ENCODE results near the gene OR14C36. TPM values are rescaled to one million over a fixed set of nuclear protein-coding genes. Genes with fewer than 3 reads are reported as not detected.

Gene OR14C36
- total RNA-seq, 2 experiments from 2014 or later: not detected

Other genes starting within 250 kb of the OR14C36 start
- gene OR2M5, start 203.6 kb upstream of the OR14C36 start, total RNA-seq: not detected
- gene OR2M2, start 174.0 kb upstream of the OR14C36 start, total RNA-seq: not detected
- gene OR2M3, start 151.5 kb upstream of the OR14C36 start, total RNA-seq: not detected
- not detected for gene OR2M4, start 117.4 kb upstream of the OR14C36 start, total RNA-seq
- not detected for gene OR2T33, start 70.8 kb upstream of the OR14C36 start, total RNA-seq
- not detected for gene OR2T12, start 45.4 kb upstream of the OR14C36 start, total RNA-seq
- not detected for gene OR2M7, start 24.2 kb upstream of the OR14C36 start, total RNA-seq
- gene OR2T4, start 12.9 kb downstream of the OR14C36 start, total RNA-seq: not detected
- gene OR2T6, start 27.0 kb downstream of the OR14C36 start, total RNA-seq: not detected
- not detected for gene OR2T1, start 54.3 kb downstream of the OR14C36 start, total RNA-seq
- not detected for gene OR2T2, start 96.9 kb downstream of the OR14C36 start, total RNA-seq
- not detected for gene OR2T3, start 124.6 kb downstream of the OR14C36 start, total RNA-seq
- not detected for gene OR2T5, start 139.8 kb downstream of the OR14C36 start, total RNA-seq
- not detected for gene OR2G6, start 159.3 kb downstream of the OR14C36 start, total RNA-seq
- not detected for gene OR2T29, start 214.0 kb downstream of the OR14C36 start, total RNA-seq
- not detected for gene OR2T34, start 226.0 kb downstream of the OR14C36 start, total RNA-seq
- not detected for gene OR2T10, start 248.9 kb downstream of the OR14C36 start, total RNA-seq